GM18873 (cell line): Measurements from ENCODE around the gene CGN.

Source experiments
- ATAC-seq: cut with Tn5 transposase; IDR thresholded peaks from one replicate; pipeline ENCODE4 v1.9.1; 2021; ENCODE audit warnings: mild to moderate bottlenecking, moderate library complexity, moderate number of reproducible peaks; ENCODE audit not compliant: unreplicated experiment, low FRiP score

The CGN gene

GRCh38 chr1:151584780-151585179 is 73.6 kb downstream of the CGN start:
- no peak for ATAC-seq

DNA sequence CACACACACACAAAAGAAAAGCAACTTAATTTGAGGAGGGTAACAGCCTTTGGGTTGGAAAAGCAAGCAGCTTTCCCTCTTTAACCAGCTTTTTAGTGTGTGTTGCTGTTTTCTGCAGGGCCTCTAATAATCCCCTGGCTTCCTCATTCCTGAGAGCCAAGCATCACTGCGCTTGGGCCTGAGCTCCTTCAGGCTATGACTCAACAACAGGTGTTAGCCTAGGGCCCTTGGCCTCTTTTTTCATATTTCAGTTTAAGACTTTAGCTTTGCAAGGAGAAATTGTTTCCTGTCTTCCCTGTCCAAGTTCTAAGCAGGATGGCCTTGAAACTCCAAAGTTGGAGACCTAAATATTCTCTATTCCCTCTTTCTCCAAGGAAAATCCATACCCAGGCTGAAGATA is 74.4 kb downstream of the CGN start:
- ATAC-seq = no peak
